HG02852 (cell line): Measurements from ENCODE around the gene LRBA.
"Not testable (repeated sequence)": the region's sequence is repeated elsewhere in the genome, so short reads cannot be mapped to it uniquely, and the experiment has no call there.

Experiments
- ATAC-seq: cut with Tn5 transposase; IDR thresholded peaks from one replicate; pipeline ENCODE4 v1.9.1; 2021; ENCODE audit warnings: mild to moderate bottlenecking, moderate library complexity; ENCODE audit not compliant: unreplicated experiment

LRBA gene

GRCh38 chr4:151015459-151016347, 619 bp upstream of the LRBA start:
- ATAC-seq, result peak; percentile 69

GRCh38 chr4:151013944-151014343, 1.1 kb downstream of the LRBA start:
- no peak for ATAC-seq

GRCh38 chr4:151013491-151013890, 1.6 kb downstream of the LRBA start:
- ATAC-seq, result no peak

GRCh38 chr4:151012820-151013219, 2.3 kb downstream of the LRBA start:
- ATAC-seq, result no peak

GRCh38 chr4:151012376-151012775, 2.7 kb downstream of the LRBA start:
- ATAC-seq, result no peak

- no peak for ATAC-seq
Measured at GRCh38 chr4:151004222-151004621, 10.9 kb downstream of the LRBA start.

GRCh38 chr4:151000747-151001429, 14.2 kb downstream of the LRBA start:
- no peak for ATAC-seq

- no peak for ATAC-seq
Measured at GRCh38 chr4:150999086-150999485, 16.0 kb downstream of the LRBA start.

GRCh38 chr4:150997141-150997540, 17.9 kb downstream of the LRBA start:
- no peak for ATAC-seq

GRCh38 chr4:150994721-150995120, 20.4 kb downstream of the LRBA start:
- no peak for ATAC-seq

- ATAC-seq, result not testable (repeated sequence)
Measured at GRCh38 chr4:150993577-150993976, 21.5 kb downstream of the LRBA start.

GRCh38 chr4:150990993-150991392, 24.1 kb downstream of the LRBA start:
- no peak for ATAC-seq

GRCh38 chr4:150990250-150990649, 24.8 kb downstream of the LRBA start:
- no peak for ATAC-seq

GRCh38 chr4:150988238-150988637, 26.8 kb downstream of the LRBA start:
- no peak for ATAC-seq

- no peak for ATAC-seq
Measured at GRCh38 chr4:150987204-150987603, 27.9 kb downstream of the LRBA start.

- peak; percentile 79 for ATAC-seq
Measured at GRCh38 chr4:150986085-150986484, 29.0 kb downstream of the LRBA start.

- ATAC-seq, result no peak
Measured at GRCh38 chr4:150983851-150984250, 31.2 kb downstream of the LRBA start.

- no peak for ATAC-seq
Measured at GRCh38 chr4:150982557-150983233, 32.4 kb downstream of the LRBA start.

- no peak for ATAC-seq
Measured at GRCh38 chr4:150978738-150979575, 36.1 kb downstream of the LRBA start.

GRCh38 chr4:150976478-150977118, 38.5 kb downstream of the LRBA start:
- ATAC-seq, result no peak
